ENCODE data around the gene TXNDC2. TPM values are rescaled to one million over a fixed set of nuclear protein-coding genes. Genes with fewer than 3 reads are reported as not detected.

TXNDC2 gene
- polyA plus RNA-seq (2012; ENCODE audit: insufficient read depth, insufficient read length) = not detected

GRCh38 chr18:9885170-9886004 is at the start of gene TXNDC2:
TSS of gene TXNDC2 (plus strand) at chr18:9885973. CDS start at chr18:9886681, 708 bp downstream.
- DNase-seq (ENCODE audit: low read depth, low spot score) = no peak
- H3K4me3 ChIP-seq (ENCODE audit: low read length) = no peak within 1 kb of the TSS

GRCh38 chr18:9838144-9838877 is 47.5 kb upstream of the TXNDC2 start:
- DNase-seq (ENCODE audit: low read depth, low spot score) = no peak
- H3K4me3 ChIP-seq (ENCODE audit: low read length) = no peak overlapping the region

- DNase-seq (ENCODE audit: low read depth, low spot score) = no peak
- H3K4me3 ChIP-seq (ENCODE audit: low read length) = no peak overlapping the region
Observed at GRCh38 chr18:9839211-9839610, 46.6 kb upstream of the TXNDC2 start.

- DNase-seq (ENCODE audit: low read depth, low spot score) = no peak
- H3K4me3 ChIP-seq (ENCODE audit: low read length) = no peak overlapping the region
Observed at GRCh38 chr18:9839853-9840252, 45.9 kb upstream of the TXNDC2 start.

GRCh38 chr18:9841752-9842151 is 44.0 kb upstream of the TXNDC2 start:
- no peak for DNase-seq (ENCODE audit: low read depth, low spot score)
- no peak overlapping the region for H3K4me3 ChIP-seq (ENCODE audit: low read length)

GRCh38 chr18:9842448-9842847 is 43.3 kb upstream of the TXNDC2 start:
- no peak for DNase-seq (ENCODE audit: low read depth, low spot score)
- no peak overlapping the region for H3K4me3 ChIP-seq (ENCODE audit: low read length)

- no peak overlapping the region for H3K4me3 ChIP-seq (ENCODE audit: low read length)
- no peak for DNase-seq (ENCODE audit: low read depth, low spot score)
Observed at GRCh38 chr18:9845256-9845655, 40.5 kb upstream of the TXNDC2 start.

GRCh38 chr18:9846162-9846925 is 39.4 kb upstream of the TXNDC2 start:
- DNase-seq (ENCODE audit: low read depth, low spot score) = no peak
- no peak overlapping the region for H3K4me3 ChIP-seq (ENCODE audit: low read length)

GRCh38 chr18:9848170-9848879 is 37.4 kb upstream of the TXNDC2 start:
- DNase-seq (ENCODE audit: low read depth, low spot score) = no peak
- no peak overlapping the region for H3K4me3 ChIP-seq (ENCODE audit: low read length)

- no peak overlapping the region for H3K4me3 ChIP-seq (ENCODE audit: low read length)
- no peak for DNase-seq (ENCODE audit: low read depth, low spot score)
Observed at GRCh38 chr18:9849407-9850283, 36.1 kb upstream of the TXNDC2 start.

- H3K4me3 ChIP-seq (ENCODE audit: low read length) = no peak overlapping the region
- DNase-seq (ENCODE audit: low read depth, low spot score) = no peak
Observed at GRCh38 chr18:9850309-9850708, 35.5 kb upstream of the TXNDC2 start.

- no peak for DNase-seq (ENCODE audit: low read depth, low spot score)
- no peak overlapping the region for H3K4me3 ChIP-seq (ENCODE audit: low read length)
Observed at GRCh38 chr18:9851511-9851910, 34.3 kb upstream of the TXNDC2 start.

- DNase-seq (ENCODE audit: low read depth, low spot score) = no peak
- H3K4me3 ChIP-seq (ENCODE audit: low read length) = no peak overlapping the region
Observed at GRCh38 chr18:9852266-9853081, 33.3 kb upstream of the TXNDC2 start.

- H3K4me3 ChIP-seq (ENCODE audit: low read length) = no peak overlapping the region
- no peak for DNase-seq (ENCODE audit: low read depth, low spot score)
Observed at GRCh38 chr18:9854801-9855676, 30.7 kb upstream of the TXNDC2 start.

- no peak overlapping the region for H3K4me3 ChIP-seq (ENCODE audit: low read length)
- DNase-seq (ENCODE audit: low read depth, low spot score) = no peak
Observed at GRCh38 chr18:9855681-9856080, 30.1 kb upstream of the TXNDC2 start.

GRCh38 chr18:9856092-9856491 is 29.7 kb upstream of the TXNDC2 start:
- DNase-seq (ENCODE audit: low read depth, low spot score) = no peak
- H3K4me3 ChIP-seq (ENCODE audit: low read length) = no peak overlapping the region

Data from Jurkat, Clone E6-1 (cell line).